ENCODE results near the gene CFAP77. TPM values are rescaled to one million over a fixed set of nuclear protein-coding genes. Genes with fewer than 3 reads are reported as not detected.

The CFAP77 gene
- total RNA-seq, 1 experiment from 2014 or later = 0.11 TPM

DNA sequence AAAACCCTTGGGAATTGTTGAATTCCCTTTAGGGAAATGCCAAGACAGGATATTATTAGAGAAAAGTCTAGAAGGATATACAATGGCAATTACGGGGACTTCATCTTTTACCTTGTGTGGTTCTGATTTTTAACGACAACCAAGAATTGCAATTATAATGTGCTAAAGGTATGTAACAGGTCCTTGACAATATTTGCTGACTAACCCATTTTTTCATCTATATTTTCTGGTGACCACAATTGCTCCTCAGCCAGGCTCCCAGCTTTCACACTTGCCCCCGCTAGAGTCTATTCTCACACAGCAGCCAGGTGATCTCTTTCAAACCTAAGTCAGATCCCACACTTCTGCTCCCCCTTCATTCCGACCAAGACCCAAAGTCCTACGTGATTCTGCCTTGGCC lies 206.7 kb downstream of the CFAP77 start:
- H3K4me3 ChIP-seq (ENCODE audit: low read length) = no peak overlapping the region
- H3K9me2 ChIP-seq (replicated peaks; ENCODE audit: low read length) = no peaks in the 10 kb centered on the region
- ChIA-PET CTCF (no interaction called here), POLR2A (ENCODE audit: unreplicated experiment) (no interaction called here)
- TF ChIP-seq EZH2 (IDR thresholded peaks at IDR 0.05; ENCODE audit: low read length, unreplicated experiment) = no peak
- TF ChIP-seq EZH2phosphoT487 (IDR thresholded peaks at IDR 0.05; ENCODE audit: borderline replicate concordance, low read length) = no peak
- no peaks in the 10 kb centered on the region for H4K20me1 ChIP-seq (ENCODE audit: low read length)
- peaks cover 10% of the 10 kb centered on the region; the same call in 1 of the 2 replicates for H3K36me3 ChIP-seq (ENCODE audit: low read depth, low read length)
- H3K79me2 ChIP-seq (ENCODE audit: low read length) = no peaks in the 10 kb centered on the region
- H3F3A ChIP-seq (ENCODE audit: low read length, unreplicated experiment) = no peaks in the 10 kb centered on the region
- no peak overlapping the region for H3K9ac ChIP-seq (ENCODE audit: low read length)
- intact Hi-C loops (cut with micrococcal nuclease) = no loop called here
- H2AFZ ChIP-seq (ENCODE audit: low read length) = no peak overlapping the region
- H3K27me3 ChIP-seq (ENCODE audit: low read length) = no peaks in the 10 kb centered on the region
- no peak overlapping the region for H3K27ac ChIP-seq (ENCODE audit: low read length)
- ATAC-seq (no peak), DNase-seq (no peak)
- no peak overlapping the region for H3K4me2 ChIP-seq (ENCODE audit: low read length)
- no TSS peak for BruUV-seq (replicated peaks)
- no peaks in the 10 kb centered on the region for H3K4me1 ChIP-seq (ENCODE audit: insufficient read depth, low read length)
- no peaks in the 10 kb centered on the region for H3K9me3 ChIP-seq (ENCODE audit: low read length)

GRCh38 chr9:132622159-132622558 lies 212.1 kb downstream of the CFAP77 start:
- H3K9ac ChIP-seq (ENCODE audit: low read length) = no peak overlapping the region
- peaks cover 18% of the 10 kb centered on the region for H3K36me3 ChIP-seq (ENCODE audit: low read depth, low read length)
- ATAC-seq (no peak), DNase-seq (peak; percentile 34)
- no peaks in the 10 kb centered on the region for H3K9me3 ChIP-seq (ENCODE audit: low read length)
- H3K27ac ChIP-seq (ENCODE audit: low read length) = no peak overlapping the region
- no peaks in the 10 kb centered on the region for H3F3A ChIP-seq (ENCODE audit: low read length, unreplicated experiment)
- no peaks in the 10 kb centered on the region for H3K27me3 ChIP-seq (ENCODE audit: low read length)
- ChIA-PET CTCF (no interaction called here), POLR2A (ENCODE audit: unreplicated experiment) (interaction anchor here (0.5 kb wide), 1 partner anchor 208 kb away, joined by 3 read pairs; no protein-coding TSS in a partner anchor)
- intact Hi-C loops (cut with micrococcal nuclease) = loop anchor here (10.0 kb wide), 1 partner anchor 53 kb away; the partner anchor contains the start of gene GTF3C4
- no peak overlapping the region for H2AFZ ChIP-seq (ENCODE audit: low read length)
- TF ChIP-seq EZH2phosphoT487 (IDR thresholded peaks at IDR 0.05; ENCODE audit: borderline replicate concordance, low read length) = no peak
- no peak for TF ChIP-seq EZH2 (IDR thresholded peaks at IDR 0.05; ENCODE audit: low read length, unreplicated experiment)
- TF ChIP-seq, protein P1, sequence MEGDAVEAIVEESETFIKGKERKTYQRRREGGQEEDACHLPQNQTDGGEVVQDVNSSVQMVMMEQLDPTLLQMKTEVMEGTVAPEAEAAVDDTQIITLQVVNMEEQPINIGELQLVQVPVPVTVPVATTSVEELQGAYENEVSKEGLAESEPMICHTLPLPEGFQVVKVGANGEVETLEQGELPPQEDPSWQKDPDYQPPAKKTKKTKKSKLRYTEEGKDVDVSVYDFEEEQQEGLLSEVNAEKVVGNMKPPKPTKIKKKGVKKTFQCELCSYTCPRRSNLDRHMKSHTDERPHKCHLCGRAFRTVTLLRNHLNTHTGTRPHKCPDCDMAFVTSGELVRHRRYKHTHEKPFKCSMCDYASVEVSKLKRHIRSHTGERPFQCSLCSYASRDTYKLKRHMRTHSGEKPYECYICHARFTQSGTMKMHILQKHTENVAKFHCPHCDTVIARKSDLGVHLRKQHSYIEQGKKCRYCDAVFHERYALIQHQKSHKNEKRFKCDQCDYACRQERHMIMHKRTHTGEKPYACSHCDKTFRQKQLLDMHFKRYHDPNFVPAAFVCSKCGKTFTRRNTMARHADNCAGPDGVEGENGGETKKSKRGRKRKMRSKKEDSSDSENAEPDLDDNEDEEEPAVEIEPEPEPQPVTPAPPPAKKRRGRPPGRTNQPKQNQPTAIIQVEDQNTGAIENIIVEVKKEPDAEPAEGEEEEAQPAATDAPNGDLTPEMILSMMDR (conservative IDR thresholded peaks at IDR 0.05; ENCODE audit: low read depth, low read length) = no peak
- H3K4me2 ChIP-seq (ENCODE audit: low read length) = no peak overlapping the region
- H3K79me2 ChIP-seq (ENCODE audit: low read length) = no peaks in the 10 kb centered on the region
- no peaks in the 10 kb centered on the region for H4K20me1 ChIP-seq (ENCODE audit: low read length)
- no TSS peak for BruUV-seq (replicated peaks)
- H3K4me1 ChIP-seq (ENCODE audit: insufficient read depth, low read length) = peaks cover 25% of the 10 kb centered on the region
- H3K4me3 ChIP-seq (ENCODE audit: low read length) = no peak overlapping the region
- H3K9me2 ChIP-seq (replicated peaks; ENCODE audit: low read length) = no peaks in the 10 kb centered on the region

Other genes starting within 250 kb of the CFAP77 start
- 1.7 and 6.0 TPM in 2 replicates for gene NTNG2, start 248.2 kb upstream of the CFAP77 start, total RNA-seq (2014; rRNA removed)
- gene SETX, start 55.2 kb upstream of the CFAP77 start, total RNA-seq (2014; rRNA removed) = 21.0 and 22.7 TPM in 2 replicates
- 9.6 and 12.5 TPM in 2 replicates for gene TTF1, start 3.4 kb upstream of the CFAP77 start, total RNA-seq (2014; rRNA removed)
- not detected in 2 replicates for gene BARHL1, start 172.4 kb downstream of the CFAP77 start, total RNA-seq (2014; rRNA removed)

All from PC-3 (cell line).